Gastroesophageal sphincter (tissue), 4 donors: ENCODE data around the gene ATP6V1E1. TPM values are rescaled to one million over a fixed set of nuclear protein-coding genes. Genes with fewer than 3 reads are reported as not detected.
A peak's percentile ranks its signal among the peaks of the same experiment; 100 is the strongest.
"Not testable (repeated sequence)": the region's sequence is repeated elsewhere in the genome, so short reads cannot be mapped to it uniquely, and the experiment has no call there.

Experiments used
- ATAC-seq: fragments of 150-250 bp; one replicate; pipeline ENCODE4 v1.9.1; 2016; ENCODE audit warnings: mild to moderate bottlenecking, moderate library complexity
- H3K27ac ChIP-seq, 4 donors: fragments of 200-600 bp; sonication (generic) in 3 of 4; 1 replicate in 3 of 4; 2 replicates in 1 of 4; pipeline ENCODE4 v1.5.1; 2016 to 2019
- H3K27me3 ChIP-seq: fragments of 200-600 bp; sonication (generic); one replicate; pipeline ENCODE4 v1.5.1; 2019
- H3K36me3 ChIP-seq, 2 donors: fragments of 200-600 bp; sonication (generic); one replicate each; pipeline ENCODE4 v1.5.1; 2019; ENCODE audit warnings: control low read depth in 1 of 2
- H3K4me1 ChIP-seq, 3 donors: fragments of 200-600 bp; sonication (generic); 1 replicate in 2 of 3; 2 replicates in 1 of 3; pipeline ENCODE4 v1.5.1; 2016 to 2019; ENCODE audit warnings: control low read depth in 2 of 3
- H3K4me3 ChIP-seq, 2 donors: fragments of 200-600 bp; sonication (generic); one replicate each; pipeline ENCODE4 v1.5.1; 2019; ENCODE audit warnings: mild to moderate bottlenecking in 1 of 2, moderate library complexity in 1 of 2
- H3K9me3 ChIP-seq, 3 donors: fragments of 200-600 bp; sonication (generic); one replicate each; pipeline ENCODE4 v1.5.1; 2017 to 2019; ENCODE audit warnings: control low read depth in 2 of 3
- CTCF ChIP-seq, 4 experiments: fragments of 200-600 bp in 2 of 4; fragments of 450-650 bp in 2 of 4; sonication (generic) in 1 of 4; IDR thresholded peaks; one replicate each; pipeline ENCODE4 v1.5.1; 2017 to 2019; ENCODE audit warnings: antibody characterized with exemption in 4 of 4, mild to moderate bottlenecking in 2 of 4, moderate library complexity in 2 of 4
- EP300 ChIP-seq: sonication (generic); formaldehyde crosslinking; IDR thresholded peaks from one replicate; pipeline ENCODE4 v1.6.1; 2017; ENCODE audit warnings: antibody characterized with exemption, mild to moderate bottlenecking
- POLR2A ChIP-seq, 2 donors: fragments of 450-650 bp; IDR thresholded peaks; one replicate each; pipeline ENCODE4 v1.6.1; 2017; ENCODE audit warnings: antibody characterized with exemption in 2 of 2, mild to moderate bottlenecking in 2 of 2, moderate library complexity in 1 of 2
- POLR2AphosphoS5 ChIP-seq: sonication (generic); formaldehyde crosslinking; IDR thresholded peaks from one replicate; pipeline ENCODE4 v1.6.1; 2017; ENCODE audit warnings: antibody characterized with exemption
- WGBS, 2 donors: methylation state at CpG; one replicate each; pipeline ENCODE4 v1.1.5; 2018; ENCODE audit warnings: low coverage in 1 of 2; 5-methylcytosine and 5-hydroxymethylcytosine counted together
- total RNA-seq, 4 donors: library from RNA; depleted of rRNA; stranded (reverse); fragments of >200 nt; gene quantifications; one replicate each; pipeline ENCODE4 v1.1.0, GENCODE V29; 2016

The ATP6V1E1 gene
- total RNA-seq, 4 donors from 2014 or later = 146 to 252 (median 195) TPM

- Histone ChIP-seq H3K27me3 (no peaks in the 10 kb centered on the region), H3K4me3 (peak overlapping the region; percentile 74 to 88), H3K4me1 (peaks cover 0 to 32% (median 8%) of the 10 kb centered on the region in 3 donors), H3K36me3 (no peaks in the 10 kb centered on the region), H3K9me3 (no peaks in the 10 kb centered on the region), H3K27ac (peak overlapping the region; percentile 95 to 99 (median 98))
- ATAC-seq = no peak
- no peak for TF ChIP-seq POLR2A (IDR thresholded peaks at IDR 0.05)
- TF ChIP-seq CTCF (IDR thresholded peaks at IDR 0.05) = no peak
- TF ChIP-seq EP300 = no peak
- no peak for TF ChIP-seq POLR2AphosphoS5
- 7 to 12% methylated on average over 7 to 8 of the region's 8 CpGs for WGBS, 2 donors
Observed at GRCh38 chr22:17639247-17639741, 10.7 kb upstream of the ATP6V1E1 start.

GRCh38 chr22:17638432-17639246 lies 10.1 kb upstream of the ATP6V1E1 start, which contains the start of gene BCL2L13:
Gene BCL2L13 (plus strand): TSS chr22:17638757. CDS start chr22:17655712, 16,955 bp downstream.
- H3K4me3 ChIP-seq = peak within 1 kb of the TSS; percentile 74 to 88
- no peaks in the 10 kb centered on the region for H3K27me3 ChIP-seq
- H3K27ac ChIP-seq = peak within 1 kb of the TSS; percentile 95 to 99 (median 98)
- H3K9me3 ChIP-seq = no peaks in the 10 kb centered on the region
- no CpG with 5 or more reads among the region's 70 CpGs for WGBS, 2 donors
- no peaks in the 10 kb centered on the region for H3K36me3 ChIP-seq
- TF ChIP-seq POLR2A (IDR thresholded peaks at IDR 0.05) (peak; percentile 93), POLR2AphosphoS5 (peak; percentile 98), CTCF (IDR thresholded peaks at IDR 0.05) (peak in 3 of 4 experiments; percentile 6 to 37 (median 19)), EP300 (no peak)
- peak; percentile 98 for ATAC-seq
- peaks cover 0 to 32% (median 8%) of the 10 kb centered on the region in 3 donors for H3K4me1 ChIP-seq

GRCh38 chr22:17638182-17638431 lies 9.6 kb upstream of the ATP6V1E1 start:
- Histone ChIP-seq H3K9me3 (no peaks in the 10 kb centered on the region), H3K27me3 (no peaks in the 10 kb centered on the region), H3K4me1 (peaks cover 0 to 32% (median 8%) of the 10 kb centered on the region in 3 donors), H3K27ac (peak overlapping the region; percentile 95 to 99 (median 98)), H3K36me3 (no peaks in the 10 kb centered on the region), H3K4me3 (peak overlapping the region; percentile 74 to 88)
- WGBS, 2 donors = 0 to 4% methylated on average over 2 to 10 of the region's 10 CpGs
- no peak for TF ChIP-seq POLR2AphosphoS5
- no peak for TF ChIP-seq POLR2A (IDR thresholded peaks at IDR 0.05)
- peak in 1 of 4 experiments; percentile 13 for TF ChIP-seq CTCF (IDR thresholded peaks at IDR 0.05)
- TF ChIP-seq EP300 = no peak
- peak; percentile 59 for ATAC-seq

GRCh38 chr22:17637490-17638181 lies 9.1 kb upstream of the ATP6V1E1 start:
- TF ChIP-seq POLR2AphosphoS5 (no peak), CTCF (IDR thresholded peaks at IDR 0.05) (no peak), POLR2A (IDR thresholded peaks at IDR 0.05) (no peak), EP300 (no peak)
- Histone ChIP-seq H3K4me3 (peak overlapping the region; percentile 74 to 88), H3K27me3 (no peaks in the 10 kb centered on the region), H3K9me3 (no peaks in the 10 kb centered on the region), H3K36me3 (no peaks in the 10 kb centered on the region), H3K27ac (peak overlapping the region; percentile 95 to 99 (median 98)), H3K4me1 (peaks cover 0 to 32% (median 8%) of the 10 kb centered on the region in 3 donors)
- no peak for ATAC-seq
- WGBS, 2 donors = 57 to 60% methylated on average over 6 to 9 of the region's 10 CpGs

- H3K4me3 ChIP-seq, H3K36me3 ChIP-seq, H3K27me3 ChIP-seq, H3K9me3 ChIP-seq, ATAC-seq: not testable (repeated sequence)
- 88 to 100% methylated on average over 2 to 10 of the region's 10 CpGs for WGBS, 2 donors
- peaks cover 0 to 32% (median 8%) of the 10 kb centered on the region in 3 donors for H3K4me1 ChIP-seq
- H3K27ac ChIP-seq = peak overlapping the region in 2 of 4 donors; percentile 97 to 99
Observed at GRCh38 chr22:17636850-17637249, 8.3 kb upstream of the ATP6V1E1 start.
